H1 (cell line): ENCODE data around the gene MS4A7. TPM values are rescaled to one million over a fixed set of nuclear protein-coding genes. Genes with fewer than 3 reads are reported as not detected.

ENCODE experiments used
- CTCF ChIA-PET: fragments of 300-600 bp; sonication (Branson Sonifier 250); formaldehyde crosslinking; loops from one replicate; lab custom pipeline; 2021; ENCODE audit not compliant: partially characterized antibody; lab: Charles Lee
- POLR2A ChIA-PET: fragments of 300-600 bp; sonication (Branson Sonifier 250); formaldehyde crosslinking; loops from one replicate; lab custom pipeline; 2021; ENCODE audit warnings: inconsistent platforms; ENCODE audit not compliant: partially characterized antibody; lab: Charles Lee
- DNase-seq, 2 experiments: peaks; one replicate each; pipeline versions ENCODE4 v3.0.0 to v3.0.0-alpha.2; 2010 to 2022; ENCODE audit warnings: low spot score in 2 of 2, low read depth in 1 of 2, mixed read lengths in 1 of 2
- FAIRE-seq: peaks from 2 replicates; lab custom pipeline; 2011; peaks lifted over from hg19 to GRCh38; lab: Jason Lieb, UNC
- H2AFZ ChIP-seq: 2 replicates; pipeline ENCODE4 v1.8.1; 2012; ENCODE audit warnings: low read length, inconsistent platforms
- H2AK5ac ChIP-seq: 2 replicates; pipeline ENCODE4 v1.6.1; 2013; ENCODE audit warnings: low read depth, low read length
- H2BK120ac ChIP-seq: replicated peaks from 2 replicates; pipeline ENCODE3; 2013; ENCODE audit warnings: low read depth, low read length, inconsistent platforms
- H2BK12ac ChIP-seq: 2 replicates; pipeline ENCODE4 v1.6.1; 2013; ENCODE audit warnings: low read depth, low read length
- H2BK15ac ChIP-seq: 2 replicates; pipeline ENCODE4 v1.6.1; 2013; ENCODE audit warnings: low read length
- H2BK20ac ChIP-seq: 2 replicates; pipeline ENCODE4 v1.6.1; 2013; ENCODE audit warnings: low read length
- H2BK5ac ChIP-seq: 2 replicates; pipeline ENCODE4 v1.6.1; 2013; ENCODE audit warnings: low read depth, low read length
- H3K14ac ChIP-seq: 2 replicates; pipeline ENCODE4 v1.6.1; 2013; ENCODE audit warnings: inconsistent platforms; ENCODE audit not compliant: insufficient read length
- H3K18ac ChIP-seq: 2 replicates; pipeline ENCODE4 v1.6.1; 2013; ENCODE audit warnings: low read length; ENCODE audit errors: extremely low read depth
- H3K23ac ChIP-seq: 2 replicates; pipeline ENCODE4 v1.6.1; 2013; ENCODE audit warnings: inconsistent platforms; ENCODE audit not compliant: insufficient read length
- H3K23me2 ChIP-seq: 2 replicates; pipeline ENCODE4 v1.6.1; 2013; ENCODE audit warnings: low read depth, low read length
- H3K27ac ChIP-seq: 2 replicates; pipeline ENCODE4 v1.6.1; 2011; ENCODE audit warnings: low read depth, low read length, inconsistent platforms
- H3K27me3 ChIP-seq, 4 experiments: replicated peaks in 1 of 4; 1 replicate in 1 of 4; 2 replicates in 3 of 4; pipeline versions ENCODE4 v1.6.1 to v1.8.1; 2011 to 2013; ENCODE audit warnings: low read length in 3 of 4, mild to moderate bottlenecking in 3 of 4, inconsistent platforms in 2 of 4, mixed read lengths in 2 of 4, moderate library complexity in 1 of 4; ENCODE audit not compliant: control insufficient read depth in 3 of 4, insufficient read depth in 3 of 4; ENCODE audit errors: extremely low read depth in 1 of 4
- H3K36me3 ChIP-seq, 4 experiments: 2 replicates each; pipeline versions ENCODE4 v1.6.1 to v1.8.1; 2011 to 2013; ENCODE audit warnings: mild to moderate bottlenecking in 4 of 4, low read length in 3 of 4, moderate library complexity in 2 of 4, control low read depth in 1 of 4, inconsistent platforms in 1 of 4; ENCODE audit not compliant: insufficient read depth in 4 of 4, control insufficient read depth in 2 of 4
- H3K4ac ChIP-seq: replicated peaks from 2 replicates; pipeline ENCODE3; 2013; ENCODE audit warnings: low read length, low read depth, mixed read lengths, inconsistent platforms; ENCODE audit not compliant: insufficient read length
- H3K4me1 ChIP-seq, 4 experiments: replicated peaks in 1 of 4; 1 replicate in 1 of 4; 2 replicates in 3 of 4; pipeline versions ENCODE4 v1.6.1 to v1.8.1; 2011 to 2013; ENCODE audit warnings: low read length in 3 of 4, inconsistent platforms in 2 of 4, mixed read lengths in 1 of 4; ENCODE audit not compliant: insufficient read depth in 4 of 4, control insufficient read depth in 3 of 4
- H3K4me2 ChIP-seq, 2 experiments: 2 replicates each; pipeline versions ENCODE4 v1.6.1 to v1.8.1; 2011 to 2013; ENCODE audit warnings: low read depth in 2 of 2, low read length in 2 of 2, control low read depth in 1 of 2, inconsistent platforms in 1 of 2, mild to moderate bottlenecking in 1 of 2; ENCODE audit not compliant: insufficient read depth in 1 of 2
- H3K4me3 ChIP-seq, 4 experiments: fragments of 200-600, 300-600 bp in 1 of 4; sonication (generic), shearing (Covaris generic), sonication (Bioruptor Twin) in 1 of 4; 2 replicates each; pipeline versions ENCODE4 v1.5.1 to v1.8.1; 2011 to 2016; ENCODE audit warnings: low read length in 4 of 4, low read depth in 3 of 4, control low read depth in 2 of 4, inconsistent platforms in 2 of 4, mild to moderate bottlenecking in 2 of 4, mixed read lengths in 1 of 4, moderate library complexity in 1 of 4; ENCODE audit not compliant: insufficient read depth in 2 of 4; ENCODE audit errors: extremely low read depth in 1 of 4
- H3K56ac ChIP-seq: replicated peaks from 2 replicates; pipeline ENCODE3; 2013; ENCODE audit warnings: low read depth, mild to moderate bottlenecking, mixed read lengths, low read length, inconsistent platforms; ENCODE audit not compliant: insufficient read length
- H3K79me1 ChIP-seq: 2 replicates; pipeline ENCODE4 v1.6.1; 2013; ENCODE audit warnings: low read depth, low read length, control low read depth
- H3K79me2 ChIP-seq, 2 experiments: 2 replicates each; pipeline versions ENCODE4 v1.6.1 to v1.8.1; 2012 to 2013; ENCODE audit warnings: low read length in 2 of 2, mild to moderate bottlenecking in 2 of 2, inconsistent platforms in 1 of 2; ENCODE audit not compliant: insufficient read depth in 2 of 2, control insufficient read depth in 1 of 2
- H3K9ac ChIP-seq, 4 experiments: replicated peaks in 1 of 4; 1 replicate in 1 of 4; 2 replicates in 3 of 4; pipeline versions ENCODE4 v1.6.1 to v1.8.1; 2011 to 2013; ENCODE audit warnings: low read depth in 3 of 4, low read length in 3 of 4, control low read depth in 2 of 4, mild to moderate bottlenecking in 2 of 4, moderate library complexity in 2 of 4, inconsistent platforms in 1 of 4; ENCODE audit errors: extremely low read depth in 1 of 4
- H3K9me3 ChIP-seq, 2 experiments: 2 replicates each; pipeline versions ENCODE4 v1.6.1 to v1.8.1; 2012 to 2013; ENCODE audit warnings: mild to moderate bottlenecking in 2 of 2, moderate library complexity in 2 of 2, control low read depth in 1 of 2, inconsistent platforms in 1 of 2, low read depth in 1 of 2, low read length in 1 of 2, mixed read lengths in 1 of 2; ENCODE audit not compliant: insufficient read depth in 2 of 2
- H4K20me1 ChIP-seq, 2 experiments: replicated peaks in 1 of 2; 2 replicates each; pipeline versions ENCODE3 to v1.8.1; 2011 to 2013; ENCODE audit warnings: inconsistent platforms in 2 of 2, low read length in 2 of 2, mild to moderate bottlenecking in 1 of 2; ENCODE audit not compliant: insufficient read depth in 2 of 2, control insufficient read depth in 1 of 2
- H4K5ac ChIP-seq: 2 replicates; pipeline ENCODE4 v1.6.1; 2013; ENCODE audit warnings: low read length, low read depth, mixed read lengths, inconsistent platforms; ENCODE audit not compliant: insufficient read length
- H4K8ac ChIP-seq: 2 replicates; pipeline ENCODE4 v1.8.0; 2013; ENCODE audit warnings: mild to moderate bottlenecking, moderate library complexity, low read length, inconsistent platforms; ENCODE audit not compliant: insufficient read depth; ENCODE audit errors: extremely low read depth
- H4K91ac ChIP-seq: replicated peaks from 2 replicates; pipeline ENCODE3; 2013; ENCODE audit warnings: low read length, mixed read lengths, inconsistent platforms; ENCODE audit not compliant: insufficient read length
- JUN ChIP-seq: IDR thresholded peaks from 2 replicates; pipeline ENCODE4 v1.6.1; 2011; ENCODE audit warnings: low read depth, mild to moderate bottlenecking, improper control_type of control experiment, low read length
- PHF8 ChIP-seq: fragments of 200-600 bp; sonication (generic); conservative IDR thresholded peaks from 2 replicates; pipeline ENCODE4 v1.7.1; 2012; ENCODE audit warnings: low read depth, mild to moderate bottlenecking, inconsistent platforms, low read length, moderate library complexity
- RNF2 ChIP-seq: fragments of 200-900, 300-1000 bp; sonication (generic); IDR thresholded peaks from 2 replicates; pipeline ENCODE4 v1.7.1; 2016; ENCODE audit warnings: borderline replicate concordance, low read depth, mild to moderate bottlenecking, antibody characterized with exemption, low read length; ENCODE audit not compliant: poor library complexity, severe bottlenecking; ENCODE audit errors: missing control alignments
- SIN3A ChIP-seq, 2 experiments: IDR thresholded peaks in 1 of 2; conservative IDR thresholded peaks in 1 of 2; 2 replicates each; pipeline ENCODE4 v1.6.1; 2011 to 2012; ENCODE audit warnings: low read length in 2 of 2, improper control_type of control experiment in 1 of 2, low read depth in 1 of 2, mild to moderate bottlenecking in 1 of 2
- WGBS, 2 experiments: shearing (Covaris generic) in 1 of 2; methylation state at CpG; one replicate each; pipeline versions ENCODE4 v1.1.6 to v1.1.7; 2013 to 2015; ENCODE audit warnings: low lambda C conversion rate in 2 of 2, mixed read lengths in 2 of 2, inconsistent platforms in 1 of 2, low coverage in 1 of 2, missing lambda C conversion rate in 1 of 2; ENCODE audit not compliant: insufficient replicate concordance in 2 of 2, insufficient coverage in 1 of 2, insufficient read length in 1 of 2; ENCODE audit errors: extremely low coverage in 1 of 2, missing lambda C conversion rate in 1 of 2; 5-methylcytosine and 5-hydroxymethylcytosine counted together
- polyA plus RNA-seq, 7 experiments: library from polyadenylated mRNA; depleted of rRNA in 3 of 7; stranded (reverse) in 5 of 7; unstranded in 2 of 7; fragments of >200 nt in 5 of 7; fragments of 200-250 nt in 2 of 7; gene quantifications; 1 replicate in 5 of 7; 2 replicates in 1 of 7; 4 replicates in 1 of 7; pipeline versions ENCODE4 v1.2.1 to v1.2.3, GENCODE V29; 2011 to 2013; ENCODE audit warnings: missing spikeins in 2 of 7, mixed read lengths in 2 of 7
- total RNA-seq: library from RNA; stranded (reverse); fragmentation: NEBNext Ultra II Directional; extraction: Animal tissue kit (Norgen Biotek cat#: 25700); gene quantifications from 2 replicates; pipeline ENCODE4 v1.2.1, GENCODE V29; 2021

Gene MS4A7
- total and polyA plus RNA-seq, 2 of the 8 experiments (the other 6 are each of a cell fraction or from before 2014, with no cell fraction given), result not detected

DNA sequence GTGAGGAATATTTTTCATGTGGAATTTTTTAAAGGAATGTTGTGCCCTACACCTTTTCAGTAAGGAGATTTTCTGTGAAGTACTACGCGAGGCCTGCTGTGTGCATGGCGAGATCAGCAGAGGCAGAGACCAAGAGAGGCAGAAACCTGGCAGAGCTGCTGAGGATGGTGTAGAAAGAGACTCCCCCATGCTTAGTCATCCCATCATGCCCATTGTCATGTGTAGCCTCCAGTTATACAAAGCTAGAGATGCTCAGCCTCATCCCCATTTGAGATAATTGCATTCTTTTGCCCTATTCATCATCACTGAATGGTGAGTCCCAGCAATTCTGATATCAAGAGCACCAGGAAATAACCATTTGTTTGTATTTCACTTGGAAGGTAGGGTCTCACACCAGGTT lies 3.0 kb upstream of the MS4A7 start:
- no peak overlapping the region for H3K23ac ChIP-seq
- H4K8ac ChIP-seq, result no peak overlapping the region; the same call in 1 of the 2 replicates
- H3K9me3 ChIP-seq, result no peaks in the 10 kb centered on the region
- no peak overlapping the region for H3K4me2 ChIP-seq
- H3K27me3 ChIP-seq, result no peaks in the 10 kb centered on the region
- H3K36me3 ChIP-seq, result no peaks in the 10 kb centered on the region
- no peak overlapping the region for H2BK5ac ChIP-seq
- no peak overlapping the region for H3K56ac ChIP-seq
- H3K79me1 ChIP-seq, result no peaks in the 10 kb centered on the region
- H2BK20ac ChIP-seq, result no peak overlapping the region
- no peaks in the 10 kb centered on the region for H3K79me2 ChIP-seq
- no peak overlapping the region for H3K4me3 ChIP-seq
- CTCF ChIA-PET, result no interaction called here
- no peak for DNase-seq
- H3K14ac ChIP-seq, result no peak overlapping the region
- no peak overlapping the region; the same call in 1 of the 2 replicates for H2AFZ ChIP-seq
- no peak for FAIRE-seq
- no peak overlapping the region for H3K27ac ChIP-seq
- H3K9ac ChIP-seq, result no peak overlapping the region
- POLR2A ChIA-PET, result no interaction called here
- H3K4ac ChIP-seq, result no peak overlapping the region
- WGBS, 2 experiments, result 86% methylated on average over 3 of the region's 3 CpGs; no CpG with 5 or more reads in 1 of the 2 experiments
- H3K4me1 ChIP-seq, result no peaks in the 10 kb centered on the region
- H3K23me2 ChIP-seq, result no peaks in the 10 kb centered on the region
- H4K91ac ChIP-seq, result no peak overlapping the region
- no peak overlapping the region for H4K5ac ChIP-seq
- H4K20me1 ChIP-seq, result no peaks in the 10 kb centered on the region
- H3K18ac ChIP-seq, result no peak overlapping the region
- H2BK12ac ChIP-seq, result no peak overlapping the region
- no peak overlapping the region for H2BK15ac ChIP-seq
- no peak overlapping the region for H2BK120ac ChIP-seq
- H2AK5ac ChIP-seq, result no peak overlapping the region
- TF ChIP-seq RNF2, result no peak
- no peak for TF ChIP-seq JUN
- TF ChIP-seq SIN3A (conservative IDR thresholded peaks at IDR 0.05 in 1 of 2, IDR thresholded peaks at IDR 0.05 in 1 of 2; ENCODE audit: low read depth in 1 of 2, low read length in 2 of 2), result no peak
- TF ChIP-seq PHF8, result no peak
